HG03097 (cell line): ENCODE measurements around the gene POMP.

Experiments
- ATAC-seq: cut with Tn5 transposase; IDR thresholded peaks from one replicate; pipeline ENCODE4 v1.9.1; 2021; ENCODE audit not compliant: unreplicated experiment, low FRiP score

Gene POMP, protein sequence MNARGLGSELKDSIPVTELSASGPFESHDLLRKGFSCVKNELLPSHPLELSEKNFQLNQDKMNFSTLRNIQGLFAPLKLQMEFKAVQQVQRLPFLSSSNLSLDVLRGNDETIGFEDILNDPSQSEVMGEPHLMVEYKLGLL

DNA sequence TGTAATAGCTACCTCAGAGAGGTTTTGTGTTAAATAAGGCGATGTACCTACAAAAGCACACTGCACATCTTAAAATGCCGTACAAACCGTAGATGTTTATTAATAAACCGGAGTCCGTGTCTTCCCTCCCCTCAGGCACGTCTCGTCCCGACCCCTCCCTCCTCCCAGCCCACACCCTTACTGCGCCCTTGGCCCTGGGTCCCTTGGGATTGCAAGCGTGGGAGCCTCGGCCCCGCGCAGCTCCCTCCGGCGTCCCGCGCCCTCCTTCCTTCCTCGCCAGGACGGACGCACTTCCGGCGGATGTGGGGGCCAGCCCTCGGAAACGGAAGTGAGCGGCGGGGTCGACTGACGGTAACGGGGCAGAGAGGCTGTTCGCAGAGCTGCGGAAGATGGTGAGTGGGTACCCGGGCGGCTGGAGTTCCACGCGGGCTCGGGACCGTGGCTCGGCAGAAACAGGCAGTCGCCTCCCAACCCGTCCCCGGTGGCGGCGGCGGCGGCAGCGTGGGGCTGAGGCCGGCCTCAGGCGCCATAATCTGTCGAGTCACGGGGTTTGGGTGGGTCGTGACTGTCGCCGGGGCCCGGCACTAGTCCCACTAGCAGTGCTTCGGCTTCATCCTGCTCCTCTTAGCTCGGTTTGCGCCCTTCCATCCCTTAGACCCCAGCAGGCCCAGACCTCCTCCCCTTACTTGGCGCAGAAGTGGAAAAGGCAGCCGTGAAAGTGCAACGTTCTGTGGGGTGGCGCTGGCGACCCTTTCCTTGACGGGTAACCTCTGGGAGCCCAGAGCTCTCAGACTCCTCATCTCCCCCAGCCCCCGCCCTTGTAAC is at the start of gene POMP:
Gene POMP, plus strand, starts transcription at position 335 of the 825 bp plus-strand sequence. Its CDS starts 55 bp downstream, at position 390.
- ATAC-seq, result peak; percentile 78

DNA sequence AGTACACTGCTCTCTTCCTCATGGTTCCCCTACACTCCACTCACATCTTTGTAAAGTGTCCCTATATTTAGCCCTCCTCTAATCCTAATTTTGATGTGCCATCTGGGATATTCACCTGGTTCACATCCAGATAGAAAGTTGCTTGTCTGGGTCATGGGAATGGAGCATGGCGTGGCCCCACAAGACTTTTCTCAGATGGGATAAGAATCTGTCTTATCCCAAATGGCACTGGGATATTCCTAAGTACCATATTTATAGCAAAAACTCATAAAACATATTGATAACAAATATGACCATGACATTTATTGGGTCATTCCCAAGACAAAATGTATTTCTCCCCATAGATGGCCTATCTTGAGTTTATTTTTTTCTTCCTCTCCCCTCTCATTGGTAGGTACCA is 49.5 kb upstream of the POMP start:
- ATAC-seq, result no peak

DNA sequence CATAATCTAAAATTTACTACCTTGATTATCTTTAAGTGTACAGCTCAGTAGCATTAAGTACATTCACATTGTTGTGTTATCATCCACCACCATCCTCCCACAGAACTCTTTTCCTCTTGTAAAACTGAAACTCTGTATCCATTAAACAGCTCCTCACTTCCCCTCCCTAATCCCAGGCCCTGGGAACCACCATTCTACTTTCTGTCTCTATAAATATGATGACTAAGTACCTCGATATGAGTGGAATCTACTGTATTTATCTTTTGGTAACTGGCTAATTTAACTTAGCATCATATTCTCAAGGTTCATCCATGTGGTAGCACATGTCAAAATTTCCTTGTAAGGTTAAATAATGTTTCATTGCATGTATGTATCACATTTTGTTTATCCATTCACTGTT is 49.0 kb upstream of the POMP start:
- ATAC-seq, result no peak

DNA sequence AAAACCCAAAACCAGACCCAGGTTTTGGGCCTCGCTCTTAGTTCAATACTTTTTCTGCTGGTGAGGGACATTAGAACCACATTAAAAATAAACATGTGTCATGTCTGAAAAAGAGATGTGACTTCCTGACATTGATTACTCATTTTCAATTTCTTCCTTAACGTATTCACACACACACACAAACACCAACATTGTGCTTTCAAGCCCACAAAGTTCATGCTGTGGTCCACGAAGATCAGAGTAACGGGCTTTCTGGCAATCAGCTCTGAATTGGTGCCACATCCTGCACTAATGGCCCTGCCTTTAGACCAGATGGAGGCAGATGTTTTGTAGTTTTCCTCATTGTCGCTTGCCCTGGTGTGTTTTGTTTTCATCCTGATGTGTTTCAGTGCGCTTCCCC is 47.9 kb upstream of the POMP start:
- ATAC-seq, result no peak

DNA sequence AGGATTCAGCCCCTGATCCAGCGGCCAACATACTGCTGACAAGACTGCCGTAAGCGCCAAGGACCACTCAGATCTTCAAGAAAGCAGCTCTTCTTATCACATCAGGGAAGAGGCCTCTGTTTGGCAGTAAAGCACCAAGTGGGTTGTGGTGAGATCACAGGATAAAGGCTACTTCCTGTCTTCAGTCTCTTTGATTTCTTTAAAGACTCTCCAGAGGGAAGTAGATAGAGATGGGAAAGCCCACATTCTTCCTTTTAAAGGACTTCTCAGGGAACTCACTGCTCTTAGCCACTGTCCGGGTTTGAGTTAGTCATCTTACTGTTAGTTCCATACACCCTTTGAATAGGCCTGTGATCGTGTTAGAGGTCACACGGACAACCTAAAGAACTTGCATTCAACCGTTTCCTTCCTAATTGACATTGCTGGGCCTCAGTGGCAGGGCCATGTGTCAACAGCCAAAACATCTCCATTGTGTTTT is 47.2 kb upstream of the POMP start:
- no peak for ATAC-seq

DNA sequence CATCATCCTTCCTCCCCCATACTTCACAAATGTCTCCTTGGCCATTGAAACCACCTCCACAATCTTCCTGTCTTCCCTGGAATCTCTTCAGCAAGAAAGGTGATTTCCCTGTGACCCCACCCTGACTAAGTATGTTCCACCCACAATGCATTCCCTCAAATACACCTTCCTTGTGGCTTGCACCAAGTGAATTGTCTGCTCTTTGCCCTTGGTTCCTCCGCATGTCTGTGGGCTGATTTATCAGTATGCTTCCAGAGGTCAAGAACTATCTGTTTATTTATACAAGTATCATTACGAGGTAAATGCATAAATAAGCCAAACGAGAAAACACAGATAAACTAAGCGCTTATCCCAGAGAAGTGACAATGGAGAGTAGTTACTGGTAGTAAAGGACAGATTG is 45.4 kb upstream of the POMP start:
- no peak for ATAC-seq

DNA sequence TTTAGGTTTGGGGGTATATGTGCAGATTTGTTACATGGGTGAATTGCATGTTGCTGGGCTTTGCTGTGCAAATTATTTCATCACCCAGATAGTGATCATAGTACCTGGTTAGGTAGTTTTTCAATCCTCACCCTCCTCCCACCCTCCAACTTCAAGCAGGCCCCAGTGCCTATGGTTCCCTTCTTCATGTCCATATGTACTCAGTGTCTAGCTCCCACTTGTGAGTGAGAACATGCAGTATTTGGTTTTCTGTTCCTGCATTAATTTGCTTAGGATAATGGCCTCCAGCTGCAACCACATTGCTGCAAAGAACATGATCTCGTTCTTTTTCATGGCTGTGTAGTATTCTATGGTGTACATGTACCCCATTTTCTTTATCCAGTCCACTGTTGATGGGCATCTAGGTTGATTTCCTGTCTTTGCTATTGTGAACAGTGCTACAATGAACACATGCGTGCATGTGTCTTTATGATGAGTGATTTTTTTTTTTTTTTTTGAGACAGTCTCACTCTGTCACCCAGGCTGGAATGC is 42.9 kb upstream of the POMP start:
- no peak for ATAC-seq

DNA sequence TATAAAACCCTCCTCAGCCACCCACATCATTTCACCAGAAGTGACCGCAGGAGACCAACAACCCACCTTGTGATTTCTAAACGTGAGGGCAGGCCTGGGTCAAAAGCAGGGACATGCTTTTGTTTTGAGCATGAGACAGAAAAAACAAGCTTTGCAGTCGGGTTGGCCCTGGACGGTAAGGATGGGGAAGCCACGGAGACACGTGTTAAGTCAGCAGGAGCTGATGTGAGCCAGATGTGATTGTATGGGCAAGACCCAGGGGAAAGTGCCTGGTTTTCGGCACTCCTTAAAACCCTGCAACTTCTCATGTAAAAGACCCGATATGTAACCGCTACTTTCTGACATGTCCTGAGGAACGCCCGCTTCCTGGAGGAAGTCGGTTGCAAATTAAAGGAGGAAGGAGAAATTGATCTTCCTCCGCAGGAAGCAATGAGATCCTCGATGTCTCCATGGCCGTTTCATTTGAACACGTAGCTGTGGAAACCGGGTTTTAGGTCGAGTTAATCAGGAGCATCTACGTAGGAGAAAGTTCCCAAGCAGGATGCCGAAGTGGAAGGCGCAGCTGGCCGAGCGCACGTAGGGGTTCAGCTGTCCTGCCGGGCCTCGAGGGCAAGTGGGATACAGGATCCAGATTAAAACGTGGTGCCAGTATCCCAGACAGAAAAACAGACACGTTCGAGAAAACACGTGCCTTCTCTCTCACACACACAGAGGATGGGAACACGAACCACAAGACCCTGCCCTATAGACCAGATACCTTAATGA is 40.5 kb upstream of the POMP start:
- ATAC-seq, result no peak

DNA sequence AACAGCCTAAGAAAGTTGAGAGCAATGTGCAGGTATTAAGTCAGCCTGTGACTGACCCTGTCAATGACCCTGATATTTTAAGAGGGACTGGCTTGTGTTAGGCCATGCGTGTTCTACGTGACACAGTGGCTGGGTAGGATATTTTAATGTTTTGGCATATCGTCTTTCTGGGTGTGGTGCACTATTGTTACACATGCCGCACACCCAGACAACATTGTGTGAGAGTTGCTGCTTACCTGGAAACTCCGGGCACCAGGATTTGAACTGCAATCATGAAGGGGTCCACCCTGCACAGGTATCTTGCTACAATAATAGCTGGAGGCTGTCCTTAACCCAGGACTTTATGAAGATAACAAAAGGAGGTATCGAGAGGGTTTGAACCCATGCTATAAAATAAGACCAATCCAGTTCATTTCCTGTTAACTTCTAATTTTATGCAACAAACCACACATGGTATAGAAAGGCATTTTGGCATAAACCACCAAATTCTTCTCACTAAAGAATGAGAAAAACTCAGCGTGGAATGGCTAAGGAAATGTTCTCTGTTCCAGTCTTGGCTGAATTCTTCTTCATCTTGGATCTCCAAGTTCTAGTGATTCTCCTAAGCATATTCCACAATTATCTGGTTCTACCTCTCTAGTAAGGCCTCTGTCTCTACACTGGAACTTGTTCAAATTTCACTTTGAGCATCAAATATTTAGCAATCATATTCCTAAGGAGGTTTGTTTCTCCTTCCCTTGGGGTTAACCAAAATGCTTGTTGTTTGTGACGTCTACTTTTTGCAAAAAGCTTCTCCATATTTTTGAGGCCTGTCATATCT is 38.7 kb upstream of the POMP start:
- no peak for ATAC-seq

DNA sequence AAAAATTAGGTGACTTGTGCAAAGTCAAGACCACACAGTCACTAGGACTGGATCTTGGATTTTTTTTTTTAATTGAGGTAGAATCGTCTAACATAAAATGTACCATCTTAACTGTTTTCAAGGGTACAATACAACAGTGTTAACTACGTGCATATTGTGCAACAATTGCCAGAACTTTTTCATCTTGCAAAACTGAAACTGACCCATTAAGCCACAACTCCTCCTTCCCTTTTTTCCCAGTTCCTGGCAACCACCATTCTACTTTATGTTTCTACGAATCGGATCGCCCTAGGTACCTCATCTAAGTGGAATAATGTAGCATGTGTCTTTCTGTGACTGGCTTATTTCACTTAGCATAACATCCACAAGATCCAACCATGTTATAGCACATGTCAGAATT is 37.5 kb upstream of the POMP start:
- ATAC-seq, result no peak

DNA sequence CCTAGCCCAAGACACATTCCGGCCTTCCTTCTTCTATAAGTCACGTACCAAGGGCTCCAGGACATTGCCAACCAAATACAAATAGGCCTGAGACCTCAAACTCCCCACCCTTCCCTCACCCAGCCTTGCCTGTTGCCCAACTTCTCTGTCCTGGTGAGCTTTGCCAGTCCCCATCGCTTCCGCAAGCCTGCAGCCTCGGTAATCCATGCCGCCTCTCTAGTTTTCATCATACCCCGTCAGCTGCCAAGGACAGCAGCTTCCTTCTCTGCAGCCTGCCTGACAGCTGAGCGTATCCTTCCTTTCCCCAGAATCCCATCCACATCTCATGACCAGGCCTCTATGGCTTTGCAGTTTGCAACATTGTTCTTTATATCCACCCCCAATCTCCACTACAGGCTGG is 36.6 kb upstream of the POMP start:
- no peak for ATAC-seq

DNA sequence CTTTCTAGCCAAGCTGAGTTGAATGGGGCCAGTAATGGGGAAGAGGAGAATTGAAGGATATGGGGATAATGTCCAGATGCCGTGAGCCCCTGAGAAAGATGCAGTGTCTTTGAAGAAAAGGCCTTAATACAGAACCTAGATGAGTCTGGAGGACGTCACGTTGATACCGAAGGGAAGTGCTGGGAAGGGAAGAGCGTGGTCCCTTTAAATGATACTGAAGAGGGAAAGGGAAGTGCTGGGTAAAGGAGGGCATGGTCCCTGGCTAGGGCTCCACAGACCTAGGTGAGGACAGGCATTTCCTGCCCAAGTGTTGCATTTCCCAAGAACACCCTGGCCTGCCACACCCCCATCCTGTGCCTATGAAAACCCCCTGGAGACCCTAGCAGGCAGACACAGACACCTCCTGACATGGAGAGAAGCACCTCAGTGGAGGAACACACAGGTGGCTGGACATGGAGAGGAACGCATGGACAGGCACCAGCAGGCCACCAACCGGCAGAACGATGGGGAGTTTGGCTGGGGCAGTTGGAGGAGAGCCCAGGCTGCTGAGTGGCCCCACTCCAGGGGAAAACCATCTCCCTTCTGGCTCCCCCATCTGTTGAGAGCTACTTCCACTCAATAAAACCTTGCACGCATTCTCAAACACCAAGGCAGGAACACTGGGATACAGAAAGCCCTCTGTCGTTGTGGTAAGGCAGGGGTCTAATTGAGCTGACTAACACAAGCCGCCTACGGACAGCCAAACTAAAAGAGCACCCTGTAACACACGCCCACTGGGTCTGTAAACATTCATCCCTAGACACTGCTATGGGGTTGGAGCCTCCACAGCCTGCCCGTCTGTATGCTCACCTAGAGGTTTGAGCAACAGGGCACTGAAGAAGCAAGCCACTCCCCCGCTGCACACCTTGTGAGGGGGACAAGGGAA is 34.9 kb upstream of the POMP start:
- ATAC-seq, result no peak

DNA sequence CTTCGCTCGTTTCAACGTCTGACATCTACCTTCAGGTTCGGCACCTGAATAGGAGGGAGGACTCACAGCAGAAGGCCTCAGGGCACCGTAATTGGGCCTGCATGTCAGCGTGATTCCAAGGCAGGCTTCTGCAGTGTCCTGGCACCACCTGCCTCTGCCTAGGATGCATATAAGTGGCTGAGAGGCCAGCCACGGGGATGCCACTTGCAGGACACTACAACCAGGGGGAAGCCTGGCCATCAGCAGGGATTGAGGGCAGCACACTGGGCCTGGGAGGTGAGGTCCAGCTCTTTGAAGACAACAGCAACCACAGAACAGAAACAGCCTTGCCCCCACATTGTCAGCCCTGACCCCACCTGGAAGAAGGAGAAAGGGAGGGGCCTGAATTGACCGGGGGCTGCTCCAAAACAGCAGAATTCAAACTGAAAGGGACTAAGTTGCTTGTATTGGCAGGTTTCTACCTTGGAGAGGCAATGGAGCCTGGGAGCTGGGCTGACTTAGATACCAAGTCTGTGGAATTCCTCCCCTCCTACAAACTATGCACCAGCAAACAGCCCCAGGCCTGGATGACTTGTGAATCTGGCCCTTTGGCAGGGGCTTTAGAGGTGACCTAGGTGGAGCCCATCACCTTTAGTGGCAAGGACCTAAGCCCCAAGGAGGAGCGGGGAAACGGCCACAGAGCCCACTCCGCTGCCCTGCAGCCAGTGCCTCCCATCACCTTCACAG is 34.1 kb upstream of the POMP start:
- ATAC-seq, result no peak

DNA sequence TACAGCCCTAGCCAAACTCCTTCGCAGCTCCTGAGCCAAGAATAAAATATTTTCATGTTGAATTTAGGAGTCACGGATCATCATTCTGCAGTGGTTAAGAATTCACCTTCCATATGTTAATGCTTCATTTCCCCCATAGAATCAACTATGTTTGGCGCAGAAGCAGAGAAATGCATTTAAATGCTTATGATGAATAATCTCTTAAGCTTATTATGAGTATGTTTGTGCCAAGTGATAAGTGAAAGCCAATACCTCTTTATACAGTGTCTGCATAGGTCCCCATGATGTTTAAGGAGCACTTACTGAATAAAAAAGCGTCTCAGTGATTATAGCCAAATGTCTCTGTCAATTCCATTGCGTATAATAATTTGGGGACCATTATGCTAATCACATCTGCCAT is 32.7 kb upstream of the POMP start:
- no peak for ATAC-seq

DNA sequence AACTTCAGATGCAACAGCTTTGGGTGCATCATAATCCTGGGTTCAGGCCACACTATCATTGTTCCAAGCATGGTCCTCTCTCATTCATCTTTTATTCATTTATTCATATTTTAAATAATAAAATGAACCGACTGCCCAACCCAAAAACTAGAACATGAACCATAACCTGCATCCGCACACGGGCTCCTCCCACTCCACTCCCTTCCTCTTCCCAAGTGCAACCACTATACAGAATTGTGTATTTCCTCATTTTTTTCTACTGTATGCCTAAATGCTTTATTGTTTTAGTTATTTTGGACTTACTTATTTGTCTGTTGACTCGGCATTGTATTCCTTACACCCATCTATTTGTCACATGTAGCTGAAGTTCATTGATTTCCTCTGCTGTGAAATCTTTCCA is 30.7 kb upstream of the POMP start:
- ATAC-seq, result no peak

DNA sequence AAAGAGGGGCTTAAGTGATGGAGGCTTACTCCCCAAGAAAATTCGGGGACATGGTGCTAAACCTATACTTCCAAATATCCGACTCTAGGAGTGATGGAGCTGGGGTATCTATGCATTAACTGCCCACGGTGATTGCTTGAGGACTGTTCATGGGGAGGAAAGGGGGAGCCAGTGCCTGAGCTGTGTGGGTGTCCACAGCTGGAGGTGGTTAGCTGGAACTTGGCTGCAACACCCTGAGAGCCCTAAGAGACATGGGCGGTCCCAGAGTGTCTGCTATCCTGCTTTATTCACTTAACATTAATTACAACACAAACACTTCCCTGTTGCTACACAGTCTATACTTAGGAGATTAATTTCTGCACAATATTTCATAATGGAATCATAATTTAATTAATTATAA is 28.1 kb upstream of the POMP start:
- ATAC-seq, result no peak

DNA sequence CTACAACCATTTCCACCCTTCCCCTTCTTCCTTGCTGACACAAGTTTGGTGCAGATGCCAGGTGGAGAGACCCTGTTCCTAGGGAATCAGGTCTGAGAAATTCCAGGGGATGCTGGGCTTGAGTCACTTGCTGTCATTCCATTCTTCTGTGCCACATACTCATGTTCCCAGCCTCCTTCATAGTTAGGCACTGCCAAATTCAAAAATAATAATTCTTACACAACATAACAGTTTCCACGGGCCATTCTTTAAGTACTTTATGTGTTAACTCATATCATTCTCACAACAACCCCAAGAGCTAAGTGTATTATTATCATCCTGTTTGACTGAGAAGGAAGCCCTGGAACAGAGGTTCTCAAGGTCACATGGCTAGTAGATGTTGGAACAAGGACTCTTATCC is 27.1 kb upstream of the POMP start:
- ATAC-seq, result no peak

DNA sequence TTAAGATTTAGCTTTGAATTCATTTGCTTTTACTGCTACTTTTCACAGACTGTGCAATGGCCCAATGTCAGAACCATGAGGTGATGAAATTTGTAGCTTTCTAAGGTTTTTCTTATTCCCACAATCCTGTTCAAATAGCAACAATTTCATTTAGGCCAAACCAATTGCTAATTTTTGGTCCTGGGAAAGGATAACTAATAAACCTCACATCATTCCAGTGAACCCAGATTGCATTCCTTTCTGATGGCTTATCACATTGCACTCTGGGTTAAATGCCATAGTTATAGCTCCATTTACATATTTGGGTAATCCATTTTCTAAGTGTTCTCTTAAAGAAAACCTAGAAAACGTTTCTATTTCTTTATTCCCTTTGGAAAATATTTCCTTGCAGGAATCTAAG is 22.9 kb upstream of the POMP start:
- no peak for ATAC-seq
